K562 (cell line): Measurements from ENCODE around the gene KRT82. TPM values are rescaled to one million over a fixed set of nuclear protein-coding genes. Genes with fewer than 3 reads are reported as not detected.

Experiments used
- ATAC-seq: fragments of 200-7000 bp; cut with Tn5 transposase; 3 replicates; pipeline ENCODE4 v1.9.1; 2020; ENCODE audit warnings: moderate library complexity
- BruUV-seq: library from RNA; stranded (reverse); fragments of 400-500 nt; replicated peaks from 2 replicates; lab custom pipeline; 2021; lab: Mats Ljungman, UMichigan
- CTCF ChIA-PET: fragments of 300-600 bp; formaldehyde crosslinking; extraction: SDS; loops from one replicate; lab custom pipeline; 2021; ENCODE audit warnings: low intra/inter-chr PET ratio; lab: Yijun Ruan, JAX
- POLR2A ChIA-PET: fragments of 300-600, 350-650 bp; sonication (Branson Sonifier 250); formaldehyde crosslinking; extraction: SDS; loops from one replicate; lab custom pipeline; 2021; ENCODE audit warnings: antibody characterized with exemption, inconsistent platforms; lab: Yijun Ruan, JAX
- DNase-seq, 4 experiments: peaks; one replicate each; pipeline versions ENCODE4 v3.0.0 to v3.0.0-alpha.2; 2011 to 2018; ENCODE audit warnings: low spot score in 3 of 4, mixed read lengths in 3 of 4; ENCODE audit errors: extremely low read depth in 1 of 4
- FAIRE-seq: peaks from 2 replicates; lab custom pipeline; 2011; peaks lifted over from hg19 to GRCh38; lab: Jason Lieb, UNC
- H2AFZ ChIP-seq: 2 replicates; pipeline ENCODE4 v1.6.0; 2011; ENCODE audit warnings: low read depth, low read length, control low read depth, inconsistent platforms
- H3K27ac ChIP-seq: fragments of 200-600 bp; 3 replicates; pipeline ENCODE4 v1.8.0; 2011; ENCODE audit warnings: low read depth, mild to moderate bottlenecking, control low read depth, inconsistent platforms, low read length, moderate library complexity, mixed read lengths; ENCODE audit errors: extremely low read depth
- H3K27me3 ChIP-seq, 2 experiments: fragments of 300-600 bp in 1 of 2; 2 replicates in 1 of 2; 3 replicates in 1 of 2; pipeline versions ENCODE4 v1.6.0 to v1.8.0; 2011; ENCODE audit warnings: inconsistent platforms in 2 of 2, low read length in 2 of 2, mild to moderate bottlenecking in 1 of 2, mixed read lengths in 1 of 2, moderate library complexity in 1 of 2; ENCODE audit not compliant: control insufficient read depth in 2 of 2, insufficient read depth in 2 of 2
- H3K36me3 ChIP-seq: fragments of 300-600 bp; 3 replicates; pipeline ENCODE4 v1.8.0; 2011; ENCODE audit warnings: mild to moderate bottlenecking, low read length, inconsistent platforms; ENCODE audit not compliant: control insufficient read depth, insufficient read depth
- H3K4me1 ChIP-seq, 2 experiments: fragments of 200-600 bp in 1 of 2; replicated peaks in 1 of 2; 2 replicates in 1 of 2; 3 replicates in 1 of 2; pipeline versions ENCODE4 v1.5.1 to v1.8.0; 2011; ENCODE audit warnings: inconsistent platforms in 2 of 2, low read length in 2 of 2, mild to moderate bottlenecking in 1 of 2, mixed read lengths in 1 of 2, moderate library complexity in 1 of 2; ENCODE audit not compliant: control insufficient read depth in 2 of 2, insufficient read depth in 2 of 2
- H3K4me2 ChIP-seq: 2 replicates; pipeline ENCODE4 v1.6.1; 2011; ENCODE audit warnings: low read length, control low read depth, inconsistent platforms, mixed read lengths; ENCODE audit not compliant: insufficient read depth
- H3K4me3 ChIP-seq: fragments of 200-600 bp; sonication (generic), shearing (Covaris generic); 2 replicates; pipeline ENCODE4 v1.5.1; 2016; ENCODE audit warnings: control low read depth, inconsistent platforms
- H3K79me2 ChIP-seq: fragments of 200-600 bp; 3 replicates; pipeline ENCODE4 v1.8.0; 2011; ENCODE audit warnings: low read length, inconsistent platforms; ENCODE audit not compliant: control insufficient read depth, insufficient read depth
- H3K9ac ChIP-seq, 2 experiments: 2 replicates each; pipeline versions ENCODE4 v1.6.0 to v1.6.1; 2011; ENCODE audit warnings: low read depth in 2 of 2, low read length in 2 of 2, control low read depth in 1 of 2, inconsistent platforms in 1 of 2, mild to moderate bottlenecking in 1 of 2, mixed read lengths in 1 of 2; ENCODE audit not compliant: insufficient read depth in 1 of 2
- H3K9me1 ChIP-seq: one replicate; pipeline ENCODE4 v1.6.0; 2011; ENCODE audit warnings: inconsistent platforms, mild to moderate bottlenecking, low read length, moderate library complexity; ENCODE audit not compliant: control insufficient read depth, insufficient read depth
- H3K9me3 ChIP-seq: replicated peaks from 2 replicates; pipeline ENCODE4 v1.5.1; 2011; ENCODE audit warnings: low read depth, low read length, inconsistent platforms; ENCODE audit not compliant: control insufficient read depth, insufficient read depth
- H4K20me1 ChIP-seq: replicated peaks from 2 replicates; pipeline ENCODE4 v1.6.1; 2011; ENCODE audit warnings: low read length, inconsistent platforms, mixed read lengths; ENCODE audit not compliant: control insufficient read depth, insufficient read depth
- CHCHD3 ChIP-seq: fragments of 250-450 bp; sonication (Bioruptor Pico); IDR thresholded peaks from 2 replicates; pipeline ENCODE4 v2.1.2; 2022; ENCODE audit warnings: mild to moderate bottlenecking
- FOS ChIP-seq: IDR thresholded peaks from 3 replicates; pipeline ENCODE4 v1.6.1; 2011; ENCODE audit not compliant: insufficient read length; ENCODE audit errors: extremely low read depth
- HDAC8 ChIP-seq: fragments of 450-650 bp; IDR thresholded peaks from 2 replicates; pipeline ENCODE4 v1.6.1; 2016; ENCODE audit warnings: mild to moderate bottlenecking, missing genetic modification characterization, moderate library complexity, missing compliant biosample characterization
- KHSRP ChIP-seq: fragments of 450-650 bp; IDR thresholded peaks from 2 replicates; pipeline ENCODE4 v1.6.1; 2017
- RBBP5 ChIP-seq: fragments of 200-600 bp; sonication (generic); IDR thresholded peaks from 2 replicates; pipeline ENCODE4 v1.6.1; 2012; ENCODE audit warnings: borderline replicate concordance, mild to moderate bottlenecking, low read length, control low read depth, inconsistent platforms; ENCODE audit not compliant: insufficient read depth, poor library complexity, severe bottlenecking
- SIRT6 ChIP-seq: IDR thresholded peaks from one replicate; pipeline ENCODE4 v1.6.1; 2012; ENCODE audit warnings: low read depth, mild to moderate bottlenecking, control low read depth, inconsistent platforms, low read length, moderate library complexity
- SREBF1 ChIP-seq: fragments of 150-350 bp; IDR thresholded peaks from 2 replicates; pipeline ENCODE4 v1.6.1; 2014; ENCODE audit warnings: antibody characterized with exemption, low read depth, low read length, borderline replicate concordance
- ZNF217 ChIP-seq: sonication (generic); formaldehyde crosslinking; IDR thresholded peaks from 2 replicates; pipeline ENCODE4 v1.8.0; 2022; ENCODE audit warnings: mild to moderate bottlenecking, missing genetic modification reagents
- ZNF695 ChIP-seq: fragments of 450-650 bp; formaldehyde crosslinking; IDR thresholded peaks from 2 replicates; pipeline ENCODE4 v1.4.0; 2020; ENCODE audit warnings: mild to moderate bottlenecking, moderate library complexity
- WGBS: fragments of 100-300 bp; shearing (Covaris generic); methylation state at CpG from one replicate; pipeline ENCODE4 v1.1.6; 2016; ENCODE audit warnings: low coverage, mixed read lengths; ENCODE audit not compliant: insufficient coverage; ENCODE audit errors: missing lambda C conversion rate; 5-methylcytosine and 5-hydroxymethylcytosine counted together
- in situ Hi-C: fragments of 300-500 bp; cut with MboI; formaldehyde crosslinking; loops from 4 replicates; pipeline ENCODE4 v1.15.0; 2018; ENCODE audit warnings: inconsistent platforms, mixed read lengths
- intact Hi-C: fragments of 100-400 bp; cut with micrococcal nuclease; formaldehyde crosslinking; loops from 2 replicates; pipeline ENCODE4 v1.14.2; 2022
- polyA plus RNA-seq, 8 experiments: library from polyadenylated mRNA; depleted of rRNA in 4 of 8; stranded (reverse) in 5 of 8; unstranded in 3 of 8; fragments of >200 nt; fragmentation: Nextera tagmentation in 2 of 8; fragmentation: Illumina TruSeq in 1 of 8; extraction: Ambion mirVana in 2 of 8; extraction: Trizol in 1 of 8; gene quantifications; 2 replicates each; pipeline versions ENCODE4 v1.2.1 to v1.2.3, GENCODE V29; 2011 to 2014; ENCODE audit warnings: inconsistent platforms in 1 of 8, missing spikeins in 1 of 8
- total RNA-seq, 7 experiments: library from RNA; depleted of rRNA in 6 of 7; stranded (reverse); fragments of >200 nt in 6 of 7; fragmentation: Illumina TruSeq in 2 of 7; extraction: Trizol in 2 of 7; gene quantifications; 2 replicates each; pipeline versions ENCODE4 v1.2.1 to v1.2.3, GENCODE V29; 2011 to 2021; ENCODE audit warnings: low replicate concordance in 1 of 7
- TF ChIP-seq, protein P1 (sequence below): fragments of 250-450 bp; sonication (Bioruptor Pico); IDR thresholded peaks from 2 replicates; pipeline ENCODE4 v1.8.0; 2021; ENCODE audit warnings: borderline replicate concordance, mild to moderate bottlenecking, moderate library complexity; ENCODE audit not compliant: poor library complexity, severe bottlenecking
- TF ChIP-seq, protein P2 (sequence below): fragments of 450-650 bp; IDR thresholded peaks from one replicate; pipeline ENCODE4 v1.6.1; 2018; ENCODE audit warnings: mild to moderate bottlenecking, moderate library complexity; ENCODE audit not compliant: partially characterized antibody

Gene KRT82
- total and polyA plus RNA-seq, 9 of the 15 experiments (the other 6 are each of a cell fraction or from before 2014, with no cell fraction given): not detected

DNA sequence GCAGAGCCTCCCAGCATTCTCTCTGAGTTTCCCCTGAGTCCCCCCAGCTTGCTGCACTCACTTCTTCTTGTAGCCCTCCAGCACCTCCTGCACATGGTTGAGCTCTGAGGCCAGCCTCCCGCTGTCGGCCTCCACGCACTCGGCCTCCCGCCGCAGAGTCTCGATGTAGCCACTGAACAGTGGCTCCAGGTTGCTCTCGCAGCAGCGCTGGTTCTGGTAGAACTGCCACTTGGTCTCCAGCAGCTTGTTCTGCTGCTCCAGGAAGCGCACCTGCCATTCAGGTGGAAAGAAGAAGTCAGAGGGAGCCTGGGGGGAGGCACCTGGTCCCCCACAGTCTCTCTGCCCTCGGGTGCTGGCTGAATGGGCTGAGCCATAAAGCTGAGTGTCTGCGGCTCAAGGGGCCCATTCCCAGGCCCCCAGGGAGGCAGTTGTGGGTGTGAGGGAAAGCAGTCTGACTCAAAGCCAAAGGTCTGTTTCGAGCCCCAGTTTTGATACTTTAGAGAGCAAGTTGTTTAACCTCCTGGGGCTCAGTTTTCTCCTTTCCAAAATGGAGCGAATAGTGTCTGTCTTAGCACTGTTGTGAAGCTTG, 41.1 kb downstream of the KRT82 start (continued):
- TF ChIP-seq ZNF217: no peak
- TF ChIP-seq, protein P1, sequence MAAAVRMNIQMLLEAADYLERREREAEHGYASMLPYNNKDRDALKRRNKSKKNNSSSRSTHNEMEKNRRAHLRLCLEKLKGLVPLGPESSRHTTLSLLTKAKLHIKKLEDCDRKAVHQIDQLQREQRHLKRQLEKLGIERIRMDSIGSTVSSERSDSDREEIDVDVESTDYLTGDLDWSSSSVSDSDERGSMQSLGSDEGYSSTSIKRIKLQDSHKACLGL (CRISPR knock-in tag): no peak
- TF ChIP-seq, all 486 proteins: peak for 0

DNA sequence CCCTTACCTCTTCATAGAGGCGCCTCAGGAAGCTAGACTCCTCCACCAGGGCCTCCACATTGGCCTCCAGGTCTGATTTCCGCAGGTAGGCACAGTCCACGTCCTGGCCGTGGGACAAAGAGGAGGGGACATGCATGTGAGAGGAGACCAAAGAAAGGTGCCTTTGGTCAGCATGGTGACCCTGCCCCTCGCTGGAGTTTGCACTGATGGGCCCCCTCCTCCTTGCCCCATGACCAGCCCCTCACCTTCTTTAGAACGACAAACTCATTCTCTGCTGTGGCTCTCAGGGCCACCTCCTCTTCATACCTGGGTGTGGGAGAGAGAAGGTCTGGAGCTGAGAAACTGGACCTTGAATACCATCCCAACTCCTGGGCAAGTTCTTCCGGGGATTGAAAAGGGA, 42.1 kb downstream of the KRT82 start:
- in situ Hi-C loops (no loop called here), intact Hi-C loops (loop anchor here (10.0 kb wide), 1 partner anchor 209 kb away; no protein-coding TSS in a partner anchor)
- no peak overlapping the region for H3K4me3 ChIP-seq
- ChIA-PET POLR2A (interaction anchor here (0.8 kb wide), 1 partner anchor 50 kb away, joined by 3 read pairs; no protein-coding TSS in a partner anchor), CTCF (no interaction called here)
- BruUV-seq: no TSS peak
- peaks cover 5% of the 10 kb centered on the region; the same call in 1 of the 2 replicates for H4K20me1 ChIP-seq
- peaks cover 23 to 57% of the 10 kb centered on the region in 2 experiments; a peak in 4 of 5 replicates for H3K27me3 ChIP-seq
- H3K9ac ChIP-seq: no peak overlapping the region
- H3K4me2 ChIP-seq: no peak overlapping the region
- H3K27ac ChIP-seq: no peak overlapping the region
- H3K4me1 ChIP-seq: no peaks in the 10 kb centered on the region
- no peaks in the 10 kb centered on the region for H3K9me1 ChIP-seq
- no peaks in the 10 kb centered on the region for H3K9me3 ChIP-seq
- WGBS: 0% methylated on average over 6 of the region's 7 CpGs
- DNase-seq: no peak
- H3K79me2 ChIP-seq: no peaks in the 10 kb centered on the region
- no peak for FAIRE-seq
- H3K36me3 ChIP-seq: no peaks in the 10 kb centered on the region
- TF ChIP-seq SREBF1: no peak
- no peak for TF ChIP-seq CHCHD3 (CRISPR knock-in tag)
- TF ChIP-seq KHSRP: no peak
- TF ChIP-seq HDAC8: no peak
- no peak for TF ChIP-seq RBBP5
- TF ChIP-seq FOS: no peak
- TF ChIP-seq, protein P2, sequence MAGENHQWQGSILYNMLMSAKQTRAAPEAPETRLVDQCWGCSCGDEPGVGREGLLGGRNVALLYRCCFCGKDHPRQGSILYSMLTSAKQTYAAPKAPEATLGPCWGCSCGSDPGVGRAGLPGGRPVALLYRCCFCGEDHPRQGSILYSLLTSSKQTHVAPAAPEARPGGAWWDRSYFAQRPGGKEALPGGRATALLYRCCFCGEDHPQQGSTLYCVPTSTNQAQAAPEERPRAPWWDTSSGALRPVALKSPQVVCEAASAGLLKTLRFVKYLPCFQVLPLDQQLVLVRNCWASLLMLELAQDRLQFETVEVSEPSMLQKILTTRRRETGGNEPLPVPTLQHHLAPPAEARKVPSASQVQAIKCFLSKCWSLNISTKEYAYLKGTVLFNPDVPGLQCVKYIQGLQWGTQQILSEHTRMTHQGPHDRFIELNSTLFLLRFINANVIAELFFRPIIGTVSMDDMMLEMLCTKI: no peak
- no peak for TF ChIP-seq SIRT6
- no peak for TF ChIP-seq ZNF695
- no peak for ATAC-seq
- no peak overlapping the region for H2AFZ ChIP-seq
